Activated T-helper 17 cell treated with anti-CD3 and anti-CD28 coated beads, Interleukin-2, amount 50 U/mL, for 72 hours (primary cell): ENCODE results near the gene ACSL3. TPM values are rescaled to one million over a fixed set of nuclear protein-coding genes. Genes with fewer than 3 reads are reported as not detected.
A peak's percentile ranks its signal among the peaks of the same experiment; 100 is the strongest.

Experiments
- ATAC-seq: fragments of 150-1000 bp; cut with Tn5 transposase; replicated peaks from 2 replicates; pipeline ENCODE4 v1.10.0; 2021; ENCODE audit warnings: mild to moderate bottlenecking, moderate library complexity
- H3K27ac Mint-ChIP-seq: one replicate; pipeline ENCODE4 v1.8.0; 2022; ENCODE audit warnings: mixed read lengths
- H3K27me3 Mint-ChIP-seq: one replicate; pipeline ENCODE4 v1.8.0; 2022; ENCODE audit warnings: mixed read lengths
- H3K36me3 Mint-ChIP-seq: one replicate; pipeline ENCODE4 v1.8.0; 2022; ENCODE audit warnings: low read depth, mild to moderate bottlenecking, mixed read lengths
- H3K4me1 Mint-ChIP-seq: one replicate; pipeline ENCODE4 v1.8.0; 2022; ENCODE audit warnings: mixed read lengths
- H3K4me3 Mint-ChIP-seq: one replicate; pipeline ENCODE4 v1.8.0; 2022; ENCODE audit warnings: mild to moderate bottlenecking, mixed read lengths
- H3K9me3 Mint-ChIP-seq: one replicate; pipeline ENCODE4 v1.8.0; 2022; ENCODE audit warnings: mixed read lengths
- total RNA-seq, 2 donors: library from RNA; stranded (reverse); gene quantifications; one replicate each; pipeline ENCODE4 v1.2.3, GENCODE V29; 2022

The ACSL3 gene
- total RNA-seq, 2 donors from 2014 or later = 12.9 to 32.6 TPM

DNA sequence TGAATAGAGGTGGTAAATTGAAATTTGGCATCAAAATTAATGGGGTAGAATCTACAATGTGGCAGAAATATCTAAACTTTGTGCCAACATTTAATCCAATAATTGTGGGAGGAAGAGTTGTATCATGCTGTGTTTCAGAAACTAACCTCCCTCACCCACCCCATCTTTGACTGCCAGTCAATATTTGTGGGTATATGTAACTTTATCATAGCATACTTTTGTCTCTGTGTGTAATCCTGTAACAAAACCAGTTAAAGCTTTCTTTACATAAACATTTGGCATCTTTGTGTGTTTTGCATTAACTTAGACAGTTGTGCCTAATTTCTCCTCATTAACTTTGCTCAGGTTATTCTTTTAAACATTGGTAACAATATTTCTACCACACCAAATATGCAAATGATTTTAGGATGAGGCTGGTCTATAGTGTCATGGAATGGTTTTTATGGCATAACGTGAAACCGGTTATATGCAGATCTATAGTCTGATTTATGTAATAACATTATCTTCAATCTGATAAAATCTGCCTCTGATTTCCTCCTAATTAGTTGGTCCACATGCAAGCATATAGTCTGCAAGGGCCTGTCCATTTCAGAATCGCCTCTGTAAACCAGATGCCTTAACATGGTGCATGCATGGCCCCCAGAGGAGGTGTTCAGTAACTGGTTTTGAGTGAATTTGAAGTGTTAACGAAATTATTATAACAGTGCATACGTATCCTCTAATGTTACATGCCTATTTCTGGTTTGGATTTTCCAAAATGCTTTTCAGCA, 84.3 kb downstream of the ACSL3 start:
- Mint-ChIP-seq H3K4me1 (no peaks in the 10 kb centered on the region), H3K27me3 (no peaks in the 10 kb centered on the region), H3K4me3 (no peak overlapping the region), H3K9me3 (no peaks in the 10 kb centered on the region), H3K36me3 (peaks cover 9% of the 10 kb centered on the region), H3K27ac (no peak overlapping the region)
- ATAC-seq = no peak

DNA sequence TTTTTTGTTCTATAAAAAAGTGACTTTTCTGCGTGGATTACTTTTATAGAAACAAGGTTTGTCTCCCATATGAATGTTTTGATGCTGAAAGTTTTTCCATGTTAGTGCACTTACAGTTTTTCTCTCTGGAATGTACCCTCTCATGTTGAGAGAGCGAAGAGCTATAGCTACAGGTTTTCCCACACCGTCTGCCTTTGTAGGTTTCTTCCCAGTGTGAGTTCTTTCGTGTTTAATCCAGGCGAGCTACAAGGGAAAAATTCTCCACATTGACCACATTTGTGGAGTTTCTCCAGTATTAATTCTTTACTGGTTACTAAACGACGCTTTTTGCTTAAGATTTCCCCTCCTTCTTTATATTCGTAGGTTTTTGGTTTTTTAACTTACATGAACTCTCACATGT, 85.1 kb downstream of the ACSL3 start:
- H3K36me3 Mint-ChIP-seq = peaks cover 9% of the 10 kb centered on the region
- no peak overlapping the region for H3K27ac Mint-ChIP-seq
- no peak overlapping the region for H3K4me3 Mint-ChIP-seq
- ATAC-seq = no peak
- no peaks in the 10 kb centered on the region for H3K4me1 Mint-ChIP-seq
- H3K27me3 Mint-ChIP-seq = no peaks in the 10 kb centered on the region
- H3K9me3 Mint-ChIP-seq = no peaks in the 10 kb centered on the region

DNA sequence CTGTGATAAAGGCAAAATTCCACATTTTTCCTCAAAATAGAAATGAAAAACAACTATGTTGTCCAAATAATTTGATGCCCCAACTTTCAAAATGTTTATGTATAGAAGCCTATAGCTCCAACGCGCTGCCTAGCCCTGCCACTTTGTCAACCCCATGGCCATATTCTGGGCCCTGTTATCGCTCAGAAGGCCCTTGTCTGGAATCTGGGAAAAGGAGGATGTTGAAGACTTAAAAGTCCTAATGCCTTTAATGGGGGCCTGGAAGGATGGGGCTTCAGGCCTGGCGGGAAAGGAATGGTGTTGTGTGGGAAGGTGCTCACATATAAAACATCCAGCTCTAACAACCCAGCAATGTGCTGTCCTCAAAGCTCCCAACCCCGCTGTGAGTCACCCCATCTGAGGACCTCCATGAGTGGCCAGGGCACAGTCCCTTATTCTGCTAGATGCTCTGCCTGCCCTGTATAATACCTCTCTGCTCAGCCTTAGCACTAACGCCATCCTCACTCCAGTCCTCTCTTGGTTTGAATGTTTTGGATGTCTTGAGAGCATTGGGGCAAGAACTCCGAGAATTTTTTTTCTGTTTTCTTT, 86.0 kb downstream of the ACSL3 start:
- no peaks in the 10 kb centered on the region for H3K27me3 Mint-ChIP-seq
- ATAC-seq = no peak
- peaks cover 2% of the 10 kb centered on the region for H3K36me3 Mint-ChIP-seq
- H3K9me3 Mint-ChIP-seq = no peaks in the 10 kb centered on the region
- H3K4me3 Mint-ChIP-seq = no peak overlapping the region
- H3K27ac Mint-ChIP-seq = no peak overlapping the region
- H3K4me1 Mint-ChIP-seq = no peaks in the 10 kb centered on the region

DNA sequence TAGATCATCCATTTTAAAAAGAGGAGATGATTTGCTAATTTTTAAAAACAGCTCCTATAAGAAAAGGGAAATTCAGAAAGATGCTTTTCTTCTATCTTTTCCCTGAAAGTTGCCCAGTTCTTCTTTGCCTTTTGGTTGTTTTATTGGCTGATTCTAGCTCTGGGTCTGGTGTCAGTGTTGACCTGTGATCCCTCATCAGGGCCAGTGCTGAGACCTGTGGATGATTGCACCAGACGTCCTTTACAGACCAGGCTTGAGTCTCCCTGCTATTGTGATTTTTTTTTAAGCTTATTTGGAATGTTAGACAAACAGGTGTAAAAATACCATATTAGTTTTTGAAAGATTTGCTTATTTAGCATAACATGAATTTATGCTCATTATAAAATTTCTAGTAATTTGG, 88.2 kb downstream of the ACSL3 start:
- H3K36me3 Mint-ChIP-seq = no peaks in the 10 kb centered on the region
- H3K4me1 Mint-ChIP-seq = no peaks in the 10 kb centered on the region
- H3K9me3 Mint-ChIP-seq = no peaks in the 10 kb centered on the region
- no peak for ATAC-seq
- H3K27me3 Mint-ChIP-seq = peaks cover 3% of the 10 kb centered on the region
- H3K27ac Mint-ChIP-seq = no peak overlapping the region
- H3K4me3 Mint-ChIP-seq = no peak overlapping the region

DNA sequence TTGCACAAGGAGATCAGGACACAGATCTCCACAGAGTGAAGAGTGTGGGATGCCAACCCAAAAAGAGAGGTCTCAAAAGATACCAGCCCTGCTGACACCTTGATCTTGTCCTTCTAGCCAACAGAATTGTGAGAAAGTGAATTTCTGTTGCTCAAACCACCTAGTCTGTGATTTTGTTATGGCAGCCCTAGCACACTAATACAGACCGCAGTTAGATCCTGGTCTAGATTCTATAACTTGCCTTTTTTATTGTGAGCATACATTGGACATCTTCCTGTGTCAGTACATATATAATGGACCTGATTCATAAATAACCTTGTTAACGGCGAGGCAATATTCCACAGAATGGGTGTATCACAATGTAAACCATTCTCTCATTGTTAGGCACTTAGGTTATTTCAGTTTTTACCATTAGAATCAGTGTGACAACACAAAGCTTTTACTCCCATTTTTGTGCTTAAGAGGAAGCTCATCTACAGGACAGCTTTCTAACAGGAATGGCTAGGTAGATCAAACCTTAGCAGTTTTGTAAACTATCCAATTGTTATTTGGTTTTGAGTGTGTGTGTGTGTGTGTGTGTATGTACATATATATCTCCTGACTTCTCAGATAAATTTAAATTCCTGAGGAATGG, 89.0 kb downstream of the ACSL3 start:
- no peaks in the 10 kb centered on the region for H3K4me1 Mint-ChIP-seq
- H3K27me3 Mint-ChIP-seq = peaks cover 9% of the 10 kb centered on the region
- no peaks in the 10 kb centered on the region for H3K36me3 Mint-ChIP-seq
- H3K27ac Mint-ChIP-seq = no peak overlapping the region
- no peak for ATAC-seq
- no peak overlapping the region for H3K4me3 Mint-ChIP-seq
- H3K9me3 Mint-ChIP-seq = no peaks in the 10 kb centered on the region

DNA sequence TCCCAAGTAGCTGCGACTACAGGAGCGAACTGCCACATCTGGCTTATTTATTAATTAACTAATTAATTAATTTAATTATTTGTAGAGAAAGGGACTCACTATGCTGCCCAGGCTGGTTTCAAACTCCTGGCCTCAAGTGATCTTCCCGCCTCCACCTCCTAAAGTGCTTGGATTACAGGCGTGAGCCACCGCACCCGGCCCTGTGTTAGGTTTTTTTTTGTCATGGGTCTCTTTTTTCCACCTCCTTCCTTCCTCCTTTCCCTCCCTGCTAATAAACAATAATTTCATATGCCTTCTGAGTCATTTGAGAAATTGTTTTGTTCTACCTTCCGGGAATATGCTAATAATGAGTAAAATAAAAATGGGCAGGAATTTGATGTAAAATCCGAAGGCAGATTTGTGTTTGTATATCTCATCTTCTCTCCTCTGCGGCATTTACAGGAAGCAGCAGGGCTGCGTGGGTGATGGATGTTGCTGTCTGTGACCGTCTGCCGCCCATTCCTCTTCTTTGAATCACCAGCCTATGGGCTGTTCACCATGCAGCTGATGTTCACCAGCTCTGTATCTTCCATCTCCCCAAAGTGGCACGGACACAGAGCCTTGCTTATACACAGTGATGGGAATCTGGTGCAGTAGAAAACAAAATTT, 89.9 kb downstream of the ACSL3 start:
- H3K27me3 Mint-ChIP-seq = peaks cover 12% of the 10 kb centered on the region
- ATAC-seq = no peak
- no peak overlapping the region for H3K27ac Mint-ChIP-seq
- H3K9me3 Mint-ChIP-seq = no peaks in the 10 kb centered on the region
- no peaks in the 10 kb centered on the region for H3K4me1 Mint-ChIP-seq
- H3K4me3 Mint-ChIP-seq = no peak overlapping the region
- H3K36me3 Mint-ChIP-seq = no peaks in the 10 kb centered on the region

DNA sequence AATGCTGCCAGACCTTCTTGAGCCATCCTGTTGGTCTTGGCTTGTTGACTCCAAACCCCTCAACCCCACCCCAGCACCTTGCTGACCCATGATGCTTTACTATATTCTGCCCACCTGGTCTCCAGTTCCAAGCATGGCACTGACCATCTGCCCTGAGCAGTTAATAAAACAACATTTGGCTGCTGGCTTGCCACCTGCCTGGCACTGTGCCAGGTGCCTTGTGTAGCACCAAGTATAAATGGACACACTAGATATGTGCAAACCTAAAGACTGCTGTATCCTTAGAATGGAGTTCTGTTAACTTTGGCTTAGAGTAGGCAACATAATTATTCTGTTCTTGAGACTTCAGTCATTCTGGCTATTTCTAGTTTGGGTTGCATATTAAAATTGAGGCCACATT, 91.4 kb downstream of the ACSL3 start:
- Mint-ChIP-seq H3K4me1 (no peaks in the 10 kb centered on the region), H3K27me3 (peaks cover 13% of the 10 kb centered on the region), H3K36me3 (no peaks in the 10 kb centered on the region), H3K9me3 (no peaks in the 10 kb centered on the region), H3K27ac (no peak overlapping the region), H3K4me3 (no peak overlapping the region)
- no peak for ATAC-seq

DNA sequence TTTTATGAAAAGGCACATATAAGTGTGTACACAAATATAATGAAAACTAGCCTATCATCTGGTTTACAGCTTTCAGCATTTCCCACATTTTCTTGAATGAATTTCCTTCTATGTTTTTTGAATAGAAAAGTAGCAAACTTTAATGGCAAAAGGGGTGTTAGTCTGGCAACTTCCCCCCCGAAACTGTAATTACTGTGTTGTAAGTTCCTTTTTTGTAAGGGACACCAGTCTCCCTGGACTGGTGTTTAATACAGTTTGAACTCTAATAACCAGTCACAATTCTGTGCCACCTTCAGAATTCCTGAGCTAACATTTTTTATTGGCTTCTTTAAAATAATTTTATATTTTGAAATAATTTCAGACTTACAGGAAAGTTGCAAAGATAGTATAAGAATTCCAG, 94.2 kb downstream of the ACSL3 start:
- peaks cover 24% of the 10 kb centered on the region for H3K27me3 Mint-ChIP-seq
- no peak overlapping the region for H3K4me3 Mint-ChIP-seq
- H3K36me3 Mint-ChIP-seq = no peaks in the 10 kb centered on the region
- H3K4me1 Mint-ChIP-seq = no peaks in the 10 kb centered on the region
- no peak overlapping the region for H3K27ac Mint-ChIP-seq
- ATAC-seq = no peak
- H3K9me3 Mint-ChIP-seq = peaks cover 4% of the 10 kb centered on the region

DNA sequence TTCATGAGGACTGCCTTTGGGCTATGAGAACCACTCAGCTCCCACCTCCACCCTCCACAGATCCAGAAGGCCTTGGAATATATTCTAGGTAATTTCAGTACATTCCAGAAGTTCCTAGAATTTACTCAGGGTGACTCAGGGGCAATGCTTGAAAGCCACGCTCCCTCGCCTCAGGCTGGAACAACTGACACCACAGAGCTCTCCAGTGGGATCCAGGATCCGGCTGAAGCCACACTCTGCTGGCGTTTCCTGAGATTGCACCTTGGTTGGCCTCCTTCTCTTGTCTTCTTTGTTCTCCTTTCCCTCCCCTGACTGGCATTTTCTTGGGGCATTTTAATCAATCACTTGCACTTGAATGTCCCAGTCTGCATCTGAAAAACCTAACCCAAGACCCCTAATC, 98.5 kb downstream of the ACSL3 start:
- H3K36me3 Mint-ChIP-seq = no peaks in the 10 kb centered on the region
- no peak overlapping the region for H3K4me3 Mint-ChIP-seq
- peaks cover 28% of the 10 kb centered on the region for H3K27me3 Mint-ChIP-seq
- peaks cover 4% of the 10 kb centered on the region for H3K9me3 Mint-ChIP-seq
- ATAC-seq = no peak
- H3K4me1 Mint-ChIP-seq = no peaks in the 10 kb centered on the region
- H3K27ac Mint-ChIP-seq = no peak overlapping the region

DNA sequence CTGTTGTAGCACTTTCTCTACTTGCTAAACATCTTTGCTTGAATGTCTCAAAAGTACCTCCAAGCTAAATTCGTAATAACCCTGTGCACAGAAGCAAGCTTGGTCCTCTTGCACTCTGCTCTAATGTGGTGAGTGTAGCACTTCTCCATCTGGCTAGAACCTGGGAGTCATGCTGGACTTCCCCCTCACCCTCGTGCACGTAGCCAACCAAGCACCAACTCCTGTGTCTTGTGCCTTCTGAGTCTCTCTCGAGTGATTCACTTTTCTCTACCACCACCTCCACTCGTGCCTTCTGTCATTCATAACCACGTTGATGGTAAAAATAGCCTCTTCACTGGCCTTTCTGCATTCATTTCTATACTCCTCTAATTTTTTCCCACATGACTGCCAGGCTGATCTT, 99.3 kb downstream of the ACSL3 start:
- Mint-ChIP-seq H3K4me1 (no peaks in the 10 kb centered on the region), H3K9me3 (peaks cover 4% of the 10 kb centered on the region), H3K27ac (peak overlapping the region; percentile 10), H3K4me3 (no peak overlapping the region), H3K36me3 (no peaks in the 10 kb centered on the region), H3K27me3 (peaks cover 24% of the 10 kb centered on the region)
- peak; percentile 95 for ATAC-seq

DNA sequence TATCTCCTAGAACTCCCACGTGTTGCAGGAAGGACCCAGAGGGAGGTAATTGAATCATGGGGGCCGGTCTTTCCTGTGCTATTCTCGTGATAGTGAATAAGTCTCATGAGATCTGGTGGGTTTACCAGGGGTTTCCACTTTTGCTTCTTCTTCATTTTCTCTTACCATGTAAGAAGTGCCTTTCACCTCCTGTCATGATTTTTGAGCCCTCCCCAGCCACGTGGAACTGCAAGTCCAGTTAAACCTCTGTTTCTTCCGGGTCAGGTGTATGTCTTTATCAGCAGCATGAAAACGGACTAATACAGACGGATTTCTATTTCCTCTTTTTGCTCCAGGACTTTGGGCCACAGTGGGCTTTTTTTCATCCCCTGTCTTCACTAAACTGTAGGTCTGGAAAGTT, 102.8 kb downstream of the ACSL3 start:
- ATAC-seq = no peak
- H3K4me3 Mint-ChIP-seq = no peak overlapping the region
- H3K27me3 Mint-ChIP-seq = peaks cover 28% of the 10 kb centered on the region
- H3K36me3 Mint-ChIP-seq = no peaks in the 10 kb centered on the region
- H3K4me1 Mint-ChIP-seq = no peaks in the 10 kb centered on the region
- no peak overlapping the region for H3K27ac Mint-ChIP-seq
- H3K9me3 Mint-ChIP-seq = peaks cover 4% of the 10 kb centered on the region

DNA sequence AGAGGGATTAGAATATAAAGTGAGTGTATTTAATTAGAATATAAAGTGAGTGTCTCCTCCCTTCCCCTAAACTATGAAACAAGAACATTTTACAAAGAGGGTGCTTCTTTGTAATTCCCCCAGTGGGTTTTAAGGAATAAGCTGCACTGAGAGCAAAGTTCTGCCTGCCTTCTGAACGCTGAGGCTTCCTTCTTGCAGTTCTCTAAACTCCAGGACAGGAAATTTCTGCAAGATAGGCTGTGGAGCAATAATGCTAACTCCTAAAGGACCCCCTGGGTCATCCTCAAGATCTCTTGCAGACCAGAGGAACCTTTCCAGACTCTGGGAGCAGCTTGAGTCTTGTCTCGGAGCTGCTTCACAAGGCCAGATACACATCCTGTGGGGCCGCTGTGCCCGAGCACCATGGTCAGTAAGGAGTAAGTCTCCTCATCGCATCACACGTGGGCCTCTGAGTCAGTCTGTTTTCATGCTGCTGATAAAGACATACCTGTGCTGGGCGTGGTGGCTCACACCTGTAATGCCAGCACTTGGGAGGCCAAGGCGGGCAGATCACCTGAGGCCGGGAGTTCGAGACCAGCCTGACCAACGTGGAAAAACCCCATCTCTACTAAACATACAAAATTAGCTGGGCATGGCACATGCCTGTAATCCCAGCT, 103.7 kb downstream of the ACSL3 start:
- peaks cover 22% of the 10 kb centered on the region for H3K27me3 Mint-ChIP-seq
- no peak overlapping the region for H3K4me3 Mint-ChIP-seq
- peaks cover 4% of the 10 kb centered on the region for H3K9me3 Mint-ChIP-seq
- H3K27ac Mint-ChIP-seq = no peak overlapping the region
- no peaks in the 10 kb centered on the region for H3K4me1 Mint-ChIP-seq
- no peak for ATAC-seq
- no peaks in the 10 kb centered on the region for H3K36me3 Mint-ChIP-seq

DNA sequence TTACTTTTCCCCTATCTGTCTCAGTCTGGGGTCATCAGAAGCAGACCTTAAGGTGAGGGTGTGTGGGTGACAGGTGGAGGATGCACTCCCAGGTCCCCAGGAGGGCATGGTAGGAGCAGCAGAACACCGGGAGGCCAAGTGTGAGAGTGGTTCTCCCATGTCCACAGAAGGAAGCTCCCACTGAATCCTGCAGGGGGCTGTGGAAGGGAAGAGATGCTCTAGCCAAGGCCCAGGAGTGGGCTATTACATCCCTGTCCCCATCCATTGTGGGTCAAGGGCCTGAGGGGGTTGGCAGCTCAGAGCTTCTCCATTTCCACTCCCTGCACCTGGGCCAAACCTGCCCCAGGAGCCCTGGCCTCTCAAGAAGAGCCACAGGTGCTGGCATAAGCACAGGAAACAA, 104.7 kb downstream of the ACSL3 start:
- Mint-ChIP-seq H3K27ac (no peak overlapping the region), H3K4me1 (no peaks in the 10 kb centered on the region), H3K4me3 (no peak overlapping the region), H3K9me3 (no peaks in the 10 kb centered on the region), H3K27me3 (peaks cover 13% of the 10 kb centered on the region), H3K36me3 (no peaks in the 10 kb centered on the region)
- ATAC-seq = no peak

DNA sequence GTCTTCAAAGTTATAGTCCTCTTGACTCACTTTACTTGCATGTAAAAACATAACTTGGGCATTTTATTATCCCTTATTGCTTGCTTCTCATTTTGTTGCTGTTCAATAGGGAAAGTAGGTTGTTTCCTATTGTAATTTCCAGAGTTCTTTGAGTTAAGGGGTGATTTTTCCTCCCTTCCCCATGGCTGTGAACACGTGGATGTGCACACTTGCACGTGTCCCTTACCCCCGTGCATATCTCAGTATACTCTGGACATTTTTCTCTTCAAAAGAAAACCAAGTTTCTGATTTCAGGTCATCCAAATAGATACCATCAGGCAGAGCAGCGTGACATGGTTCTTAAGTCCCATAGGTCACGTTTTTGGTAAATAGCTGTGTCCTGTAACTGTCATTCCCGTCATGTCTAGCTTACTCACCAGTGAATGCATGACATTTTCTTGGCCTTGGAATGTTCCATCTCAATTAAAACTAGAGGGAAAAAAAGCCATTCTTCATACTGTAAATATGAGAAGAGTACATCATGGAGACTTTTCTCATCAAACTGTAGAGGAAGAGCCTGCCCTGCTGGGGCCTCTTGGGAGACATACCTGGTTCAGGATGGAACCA, 107.8 kb downstream of the ACSL3 start:
- Mint-ChIP-seq H3K4me1 (no peaks in the 10 kb centered on the region), H3K4me3 (no peak overlapping the region), H3K9me3 (no peaks in the 10 kb centered on the region), H3K27me3 (peaks cover 7% of the 10 kb centered on the region), H3K27ac (no peak overlapping the region), H3K36me3 (no peaks in the 10 kb centered on the region)
- ATAC-seq = no peak
